Heart left ventricle (tissue), 13 donors: Measurements from ENCODE around the gene WHAMM.

Source experiments
- POLR2A ChIP-seq, 2 donors: fragments of 450-650 bp; IDR thresholded peaks; one replicate each; pipeline ENCODE4 v1.6.1; 2017; ENCODE audit warnings: antibody characterized with exemption in 2 of 2, mild to moderate bottlenecking in 2 of 2, moderate library complexity in 2 of 2
- TF ChIP-seq, protein P1 (sequence below), 12 donors: fragments of 200-600 bp; sonication (generic) in 4 of 12; IDR thresholded peaks; one replicate each; pipeline versions ENCODE4 v1.5.0 to v1.8.0; 2018 to 2022; ENCODE audit warnings: antibody characterized with exemption in 12 of 12, mild to moderate bottlenecking in 5 of 12
- donor health status: ischemic (EF 13 %, LVEDD 7.1; RV severe dilation, severe dysfunction).
- donor health status: DM: no; HTN: yes; CAD: no.
- donor health status: DM: no; HTN: no; CAD: no.
- donor health status: ischemic (EF 25% LVEDD 6.9; RV normal size, moderate dysfunction).
- donor health status: ischemic (EF 25% LVEDD 5.7; RV mildly dilated, moderate dysfunction).
- donor health status: ischemic (EF 35%, LVEDD 5.7; RV mildly dilated, moderate dysfunction).
- donor health status: nonischemic (EF 11% LVEDD 7.7; RV severe dilation, severe dysfunction).
- donor health status: DM: yes; HTN: yes; CAD: no.
- donor health status: PGD.
- donor health status: ischemic (EF 29% LVEDD 5.4; RV normal size, mild dysfunction).
- donor health status: nonischemic (EF 23%, LVEDD 6.1; RV moderate dilation, normal function).

DNA sequence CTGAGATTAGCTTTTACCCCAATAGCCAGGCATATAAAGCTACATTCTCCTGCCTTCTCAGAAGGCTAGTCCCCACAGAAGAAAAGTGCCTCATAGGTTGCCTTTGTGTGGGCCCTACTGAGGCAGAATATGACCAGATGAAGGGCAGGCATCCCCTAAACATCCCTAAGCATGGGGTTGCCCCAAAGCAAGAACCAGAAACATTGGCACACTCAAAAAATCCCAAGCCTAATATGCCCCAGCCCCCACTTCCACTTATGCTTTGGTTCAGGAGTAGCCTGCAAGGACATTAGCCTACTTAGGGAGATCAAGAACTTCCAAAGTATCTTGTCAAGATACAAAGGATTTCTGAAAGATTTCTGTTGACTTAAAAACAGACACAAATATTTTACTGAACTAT is 29.7 kb downstream of the WHAMM start:
- TF ChIP-seq, protein P1, sequence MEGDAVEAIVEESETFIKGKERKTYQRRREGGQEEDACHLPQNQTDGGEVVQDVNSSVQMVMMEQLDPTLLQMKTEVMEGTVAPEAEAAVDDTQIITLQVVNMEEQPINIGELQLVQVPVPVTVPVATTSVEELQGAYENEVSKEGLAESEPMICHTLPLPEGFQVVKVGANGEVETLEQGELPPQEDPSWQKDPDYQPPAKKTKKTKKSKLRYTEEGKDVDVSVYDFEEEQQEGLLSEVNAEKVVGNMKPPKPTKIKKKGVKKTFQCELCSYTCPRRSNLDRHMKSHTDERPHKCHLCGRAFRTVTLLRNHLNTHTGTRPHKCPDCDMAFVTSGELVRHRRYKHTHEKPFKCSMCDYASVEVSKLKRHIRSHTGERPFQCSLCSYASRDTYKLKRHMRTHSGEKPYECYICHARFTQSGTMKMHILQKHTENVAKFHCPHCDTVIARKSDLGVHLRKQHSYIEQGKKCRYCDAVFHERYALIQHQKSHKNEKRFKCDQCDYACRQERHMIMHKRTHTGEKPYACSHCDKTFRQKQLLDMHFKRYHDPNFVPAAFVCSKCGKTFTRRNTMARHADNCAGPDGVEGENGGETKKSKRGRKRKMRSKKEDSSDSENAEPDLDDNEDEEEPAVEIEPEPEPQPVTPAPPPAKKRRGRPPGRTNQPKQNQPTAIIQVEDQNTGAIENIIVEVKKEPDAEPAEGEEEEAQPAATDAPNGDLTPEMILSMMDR (IDR thresholded peaks at IDR 0.05): no peak
- TF ChIP-seq POLR2A (IDR thresholded peaks at IDR 0.05): no peak
